NCI-H2081 (cell line): ENCODE measurements around the gene INSIG1.

Experiments
- DNase-seq, 2 experiments: peaks; one replicate each; lab custom pipeline; 2025; lab: John Stamatoyannopoulos, UW

INSIG1 gene

GRCh38 chr7:155297517-155298287 is at the start of gene INSIG1:
Gene INSIG1, plus strand, starts transcription at chr7:155297878. Its CDS starts 408 bp downstream, at chr7:155298286.
- DNase-seq: peak; percentile 94 to 95

DNA sequence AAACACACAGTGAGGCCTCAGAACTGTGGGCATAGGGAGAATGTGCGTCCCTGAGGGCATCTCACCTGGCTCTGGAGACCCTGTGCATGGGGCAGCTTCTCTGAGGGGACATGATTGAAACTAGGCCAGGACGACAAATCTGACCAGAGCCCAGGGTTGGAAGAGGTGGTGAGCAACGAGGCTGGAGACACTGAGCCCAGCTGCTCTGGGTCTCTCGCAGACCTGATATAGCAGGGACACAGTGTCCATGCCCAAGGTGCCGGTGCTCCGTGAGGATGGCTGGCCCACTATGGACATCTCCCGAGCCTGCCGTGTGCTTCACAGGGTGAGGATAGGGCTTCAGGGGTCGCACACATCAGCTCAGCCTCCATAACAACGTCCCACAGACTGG is 49.3 kb upstream of the INSIG1 start:
- no peak for DNase-seq

- no peak for DNase-seq
Observed at GRCh38 chr7:155251831-155252230, 45.8 kb upstream of the INSIG1 start.

DNA sequence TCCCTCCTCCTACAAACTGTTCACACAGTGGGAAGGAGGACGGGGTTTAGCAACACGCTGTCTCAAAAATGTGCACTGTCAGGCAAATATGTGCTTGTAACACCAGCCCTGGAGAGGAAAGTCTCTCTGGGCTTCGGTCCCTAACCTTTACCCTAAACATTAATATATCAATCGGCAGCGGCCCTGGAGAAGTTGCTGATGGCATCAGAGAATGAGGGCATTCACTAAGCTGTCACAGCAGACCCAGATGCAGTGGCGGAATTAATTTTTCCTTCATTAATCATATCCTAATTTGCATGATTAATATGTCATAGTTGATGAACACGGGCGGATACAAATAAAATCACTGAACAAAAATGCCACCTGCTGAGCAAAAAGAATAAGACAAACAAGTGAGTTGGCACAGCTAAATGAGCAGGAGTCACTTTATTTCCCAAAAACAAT is 45.2 kb upstream of the INSIG1 start:
- no peak for DNase-seq

GRCh38 chr7:155252892-155253501 is 44.7 kb upstream of the INSIG1 start:
- no peak for DNase-seq

DNA sequence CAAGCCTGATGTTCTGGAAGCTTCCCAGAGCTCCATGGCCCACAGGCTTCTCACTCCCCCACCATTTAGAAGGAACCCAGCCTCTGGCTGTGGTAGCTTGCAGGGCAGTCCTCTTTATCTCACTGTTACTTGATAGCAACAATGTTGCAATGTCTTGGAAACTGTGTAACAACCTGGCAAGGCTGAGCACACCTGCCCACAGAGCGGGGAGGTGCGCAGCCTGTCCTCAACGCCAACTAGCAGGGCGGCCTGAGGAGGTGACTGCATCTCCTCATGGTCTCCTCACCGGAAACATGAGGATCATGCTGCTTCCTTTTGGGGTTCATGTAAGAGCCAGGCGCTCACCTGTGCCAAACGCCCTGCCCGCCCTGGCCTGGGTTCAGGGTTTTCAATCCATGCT is 43.7 kb upstream of the INSIG1 start:
- DNase-seq: no peak

DNA sequence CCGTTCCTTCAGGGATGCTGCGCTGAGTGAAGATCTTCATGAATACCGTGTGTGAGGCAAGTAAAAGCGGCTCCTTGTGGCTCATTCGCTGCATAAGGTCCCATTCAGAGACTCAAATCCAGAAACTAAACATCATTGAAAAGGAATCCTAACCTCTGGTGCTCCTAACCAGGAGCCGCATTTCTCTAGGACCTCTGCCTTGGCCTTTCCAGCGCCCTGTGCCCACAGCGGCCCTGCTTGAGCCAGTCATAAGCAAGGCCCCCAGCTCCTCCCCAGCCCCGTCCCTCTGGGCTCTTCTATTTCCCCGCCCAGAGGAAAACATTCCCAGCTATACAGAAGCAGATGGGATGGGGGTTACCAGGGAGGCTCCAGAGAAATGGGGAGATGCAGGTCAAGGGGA is 42.6 kb upstream of the INSIG1 start:
- no peak for DNase-seq

DNA sequence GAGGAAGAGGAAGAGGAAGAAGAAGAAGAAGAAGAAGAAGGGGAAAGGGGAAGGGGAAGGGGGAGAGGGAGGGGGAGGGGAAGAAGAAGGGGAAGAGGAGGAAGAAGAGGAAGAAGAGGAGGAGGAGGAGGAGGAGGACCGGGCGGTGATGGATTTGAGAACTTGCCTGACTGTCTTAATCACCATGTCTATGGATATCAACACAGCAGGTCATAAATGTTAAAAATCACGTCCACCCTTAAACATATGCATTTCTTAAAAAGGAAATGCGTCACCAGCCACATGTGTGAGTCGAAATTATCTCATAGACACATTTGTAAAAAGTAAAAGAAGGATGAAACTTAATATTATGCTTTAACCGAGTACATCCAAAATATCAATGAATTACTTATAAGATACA is 42.1 kb upstream of the INSIG1 start:
- DNase-seq: no peak

- DNase-seq: no peak
Observed at GRCh38 chr7:155256081-155256760, 41.5 kb upstream of the INSIG1 start.

GRCh38 chr7:155256761-155257481 is 40.8 kb upstream of the INSIG1 start:
- DNase-seq: no peak

DNA sequence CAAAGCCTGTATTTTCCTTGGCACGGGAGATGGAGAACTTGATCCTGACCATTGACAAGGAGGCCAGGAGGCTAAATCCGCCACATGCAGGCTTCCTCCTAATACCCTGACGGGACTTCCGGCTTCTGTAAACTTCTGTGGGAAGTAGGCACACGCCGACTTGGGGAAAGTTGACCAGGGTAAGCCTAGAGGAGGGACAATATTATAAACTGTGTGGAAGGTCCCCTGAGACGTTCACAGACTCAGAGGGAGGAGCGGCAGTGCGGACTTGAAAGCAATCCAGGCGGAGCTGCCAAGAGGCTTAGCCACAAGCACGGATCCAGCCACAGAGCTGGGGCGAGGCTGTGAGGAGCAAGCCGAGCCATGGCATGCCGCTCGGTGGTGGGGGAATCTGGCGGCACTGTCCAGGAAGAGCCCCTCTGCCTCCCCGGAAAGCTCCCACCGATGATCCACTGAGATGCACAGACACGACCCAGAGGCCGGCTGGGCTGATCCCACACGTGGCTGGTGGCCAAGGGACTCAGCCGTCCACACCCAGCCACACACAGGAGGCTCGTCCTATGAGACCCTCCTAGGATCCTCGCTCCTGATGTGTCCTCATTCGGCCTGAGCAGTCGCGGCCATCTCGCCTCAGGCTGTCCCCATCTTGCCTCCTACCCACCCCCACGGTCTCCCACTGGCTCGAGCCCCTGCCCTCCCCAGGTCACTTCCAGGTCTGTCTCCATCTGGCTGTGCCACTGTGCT is 40.0 kb upstream of the INSIG1 start:
- DNase-seq: no peak

DNA sequence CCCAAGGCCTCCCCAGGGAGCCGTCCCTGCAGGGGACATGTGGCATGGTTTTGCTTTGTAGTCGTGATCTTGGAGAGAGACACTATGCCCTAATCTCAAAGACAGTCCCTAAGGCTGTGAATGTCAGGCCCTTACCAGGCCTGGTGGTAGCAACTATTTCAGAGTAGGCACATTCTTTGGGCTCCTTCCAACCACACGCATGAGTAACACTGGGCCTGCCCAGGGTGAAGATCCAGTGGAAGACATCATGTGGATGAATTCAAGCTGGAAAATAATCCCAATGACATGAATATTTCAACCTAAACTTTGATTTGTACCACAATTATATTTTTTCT is 39.5 kb upstream of the INSIG1 start:
- no peak for DNase-seq

DNA sequence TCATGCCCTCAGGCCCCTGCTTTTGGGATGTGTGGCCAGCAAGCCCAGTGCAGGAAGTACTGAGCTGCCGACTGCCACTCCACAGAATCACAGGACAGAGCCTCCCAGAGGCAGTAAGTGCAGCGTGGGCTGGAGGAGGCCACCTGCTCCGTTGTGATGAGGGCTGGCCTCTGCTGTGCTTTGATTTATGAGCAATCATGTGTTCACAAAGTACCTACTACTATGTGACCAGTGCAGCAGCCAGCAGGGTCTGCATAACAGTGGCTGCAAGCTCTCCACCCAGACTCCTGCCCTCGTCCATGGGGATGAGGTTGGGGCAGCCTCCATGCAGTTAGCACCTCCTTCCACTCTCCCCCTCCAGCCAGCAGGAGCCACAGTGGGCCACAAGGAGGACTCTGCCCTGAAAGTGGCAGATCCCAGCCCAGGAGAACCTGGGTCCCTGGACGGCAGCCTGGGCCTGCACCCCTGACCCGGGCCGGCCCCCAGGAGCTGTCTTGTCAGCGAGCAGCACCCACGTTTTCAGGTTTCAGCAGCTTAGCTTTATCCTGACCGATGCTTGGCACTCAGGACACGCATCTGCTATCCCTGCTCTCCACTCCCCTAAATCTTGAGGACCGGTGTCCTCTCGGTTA is 37.7 kb upstream of the INSIG1 start:
- no peak for DNase-seq

DNA sequence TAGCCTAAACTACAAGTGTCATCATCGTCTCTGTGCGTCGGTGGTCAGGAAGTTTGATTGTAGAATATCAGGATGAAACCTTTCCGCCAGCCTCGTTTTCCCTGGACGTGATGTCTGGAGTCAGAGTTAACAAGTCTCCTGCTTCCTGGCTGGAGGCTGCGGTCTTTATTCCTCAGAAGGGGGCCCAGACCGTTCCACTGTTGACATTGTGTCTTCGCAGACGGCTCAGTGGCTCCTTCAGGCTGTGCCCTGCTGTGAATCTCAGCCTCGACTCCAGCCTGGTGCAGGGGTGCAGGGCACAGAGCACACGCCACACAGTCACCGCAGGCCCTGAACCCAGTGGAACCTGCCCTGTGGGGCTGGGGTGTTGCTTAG is 37.2 kb upstream of the INSIG1 start:
- no peak for DNase-seq

DNA sequence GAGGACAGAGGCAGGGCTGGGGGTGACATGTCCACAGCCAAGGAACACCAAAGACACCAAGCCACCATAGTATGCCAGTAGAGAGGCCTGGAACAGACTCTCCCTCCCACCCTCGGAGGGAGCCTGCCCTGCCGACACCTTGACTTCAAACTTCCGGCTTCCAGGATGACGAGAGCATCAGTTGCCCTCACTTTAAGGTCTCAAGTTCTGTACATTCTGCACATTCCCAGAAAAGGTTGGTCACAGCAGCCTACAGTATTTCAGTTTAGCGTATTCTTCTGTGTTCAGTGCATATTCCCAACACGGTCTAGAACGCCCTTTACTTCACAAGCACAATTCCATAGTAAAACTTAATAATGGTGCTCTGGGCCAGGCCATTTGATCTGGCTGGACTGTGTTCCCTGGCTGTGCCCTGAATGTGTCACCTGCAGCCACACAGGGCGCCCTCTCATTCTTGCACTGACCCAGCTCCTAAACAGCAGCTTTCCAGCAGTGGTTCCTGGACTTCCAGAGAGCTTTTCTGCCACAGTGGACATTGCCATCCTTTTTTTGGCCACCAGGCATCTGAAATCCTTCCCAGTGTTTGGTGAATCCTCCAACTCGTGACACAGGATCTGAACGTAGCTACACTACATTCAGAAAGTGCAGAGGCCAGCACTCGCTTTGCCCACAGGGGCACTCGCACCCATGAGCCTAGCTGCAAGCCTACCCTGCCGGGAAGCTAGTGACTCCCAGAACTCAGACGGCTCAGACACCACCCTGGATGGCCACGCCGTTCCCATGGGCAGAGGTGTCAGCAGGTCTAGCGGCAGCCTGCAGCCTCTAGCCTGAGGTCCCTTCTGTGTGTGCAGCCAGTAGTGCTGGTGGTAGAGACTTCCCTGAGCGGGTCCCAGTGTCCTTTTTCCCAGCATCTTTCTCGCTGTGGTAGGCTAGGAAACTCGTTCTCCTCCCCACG is 36.4 kb upstream of the INSIG1 start:
- DNase-seq: no peak

GRCh38 chr7:155262031-155262430 is 35.6 kb upstream of the INSIG1 start:
- DNase-seq: no peak

DNA sequence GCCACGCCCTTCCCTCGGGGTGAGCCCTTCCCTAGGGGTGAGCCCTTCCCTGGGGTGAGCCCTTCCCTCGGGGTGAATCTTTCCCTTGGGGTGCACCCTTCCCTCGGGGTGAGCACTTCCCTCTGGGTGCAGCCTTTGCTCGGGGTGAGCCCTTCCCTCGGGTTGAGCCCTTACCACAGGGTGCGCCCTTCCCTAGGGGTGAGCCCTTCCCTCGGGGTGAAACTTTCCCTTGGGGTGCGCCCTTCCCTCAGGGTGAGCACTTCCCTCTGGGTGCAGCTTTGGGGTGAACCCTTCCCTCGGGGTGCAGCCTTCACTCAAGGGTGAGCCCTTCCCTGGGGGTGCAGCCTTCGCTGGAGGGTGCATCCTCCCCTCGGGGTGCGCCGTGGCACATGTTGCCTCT is 34.6 kb upstream of the INSIG1 start:
- no peak for DNase-seq

GRCh38 chr7:155263581-155264143 is 34.0 kb upstream of the INSIG1 start:
- DNase-seq: no peak

DNA sequence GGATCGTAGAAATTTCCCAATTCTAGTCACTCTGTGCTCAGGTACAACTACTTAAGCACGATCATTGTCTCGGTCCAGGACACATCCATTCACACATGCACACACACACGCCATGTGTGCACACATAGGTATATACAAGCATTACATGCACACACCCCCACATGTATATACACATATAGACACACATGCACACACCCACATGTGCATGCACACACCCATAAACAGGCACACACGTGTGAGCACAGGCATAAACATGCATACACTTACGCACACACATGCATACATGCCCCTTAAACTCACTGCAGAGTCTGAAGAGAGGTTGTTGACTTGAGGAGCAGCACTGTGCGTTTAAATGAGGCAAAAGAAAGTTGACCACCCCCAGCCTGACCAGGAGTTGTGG is 32.5 kb upstream of the INSIG1 start:
- no peak for DNase-seq

- no peak for DNase-seq
Observed at GRCh38 chr7:155265961-155266360, 31.7 kb upstream of the INSIG1 start.
